HepG2 (cell line): ENCODE measurements around the gene SMAD7. TPM values are rescaled to one million over a fixed set of nuclear protein-coding genes. Genes with fewer than 3 reads are reported as not detected.

Experiments
- ETV5 ChIP-seq: IDR thresholded peaks from 2 replicates; pipeline ENCODE4 v1.6.1; 2018; ENCODE audit warnings: missing biosample characterization, missing genetic modification reagents, inconsistent platforms, borderline replicate concordance
- KDM3A ChIP-seq: IDR thresholded peaks from 2 replicates; pipeline ENCODE4 v1.6.1; 2018; ENCODE audit warnings: low read depth, missing compliant biosample characterization
- KIAA2018 ChIP-seq: sonication (generic); formaldehyde crosslinking; IDR thresholded peaks from 2 replicates; pipeline ENCODE4 v1.5.0; 2020; ENCODE audit warnings: mild to moderate bottlenecking, missing genetic modification reagents, borderline replicate concordance
- TARDBP ChIP-seq: sonication (generic); formaldehyde crosslinking; IDR thresholded peaks from 2 replicates; pipeline ENCODE4 v1.8.0; 2022; ENCODE audit warnings: mild to moderate bottlenecking, missing genetic modification reagents
- THRA ChIP-seq: sonication (generic); formaldehyde crosslinking; IDR thresholded peaks from 2 replicates; pipeline ENCODE4 v1.4.0; 2020; ENCODE audit warnings: missing genetic modification reagents, borderline replicate concordance
- ZHX2 ChIP-seq, 2 experiments: sonication (generic) in 1 of 2; formaldehyde crosslinking in 1 of 2; IDR thresholded peaks; 2 replicates each; pipeline versions ENCODE4 v1.6.1 to v1.9.0; 2014 to 2022; ENCODE audit warnings: antibody characterized with exemption in 1 of 2, borderline replicate concordance in 1 of 2, inconsistent platforms in 1 of 2, low read depth in 1 of 2, missing genetic modification reagents in 1 of 2
- ZNF557 ChIP-seq: sonication (generic); formaldehyde crosslinking; IDR thresholded peaks from 2 replicates; pipeline ENCODE4 v1.4.0; 2020; ENCODE audit warnings: missing genetic modification reagents
- ZSCAN25 ChIP-seq: sonication (generic); formaldehyde crosslinking; IDR thresholded peaks from 2 replicates; pipeline ENCODE4 v1.8.0; 2022; ENCODE audit warnings: mild to moderate bottlenecking, missing genetic modification reagents
- polyA plus RNA-seq, 8 experiments: library from polyadenylated mRNA; depleted of rRNA in 3 of 8; stranded (reverse) in 7 of 8; unstranded in 1 of 8; fragments of >200 nt; fragmentation: Illumina TruSeq in 4 of 8; extraction: Trizol in 4 of 8; gene quantifications; 2 replicates each; pipeline versions ENCODE4 v1.2.1 to v1.2.3, GENCODE V29; 2011 to 2016; ENCODE audit warnings: low read depth in 4 of 8, missing spikeins in 1 of 8, mixed read lengths in 1 of 8; ENCODE audit not compliant: insufficient read depth in 1 of 8
- total RNA-seq, 5 experiments: library from RNA; depleted of rRNA; stranded (reverse); fragments of >200 nt; fragmentation: Illumina TruSeq; extraction: Trizol; gene quantifications; 2 replicates each; pipeline ENCODE4 v1.2.3, GENCODE V29; 2016; ENCODE audit warnings: low read depth in 1 of 5

SMAD7 gene
- total and polyA plus RNA-seq, 2 of the 13 experiments (the other 11 are each of a cell fraction or from before 2014, with no cell fraction given), result 17.4 to 24.7 TPM

GRCh38 chr18:48946329-48946835 lies 4.4 kb downstream of the SMAD7 start (continued):
- TF ChIP-seq KIAA2018 (CRISPR knock-in tag), result no peak
- no peak for TF ChIP-seq ZNF557 (CRISPR knock-in tag)
- no peak for TF ChIP-seq ZSCAN25
- peak; percentile 45; the same call in 1 of the 2 replicates for TF ChIP-seq THRA
- no peak for TF ChIP-seq ZHX2 (IDR thresholded peaks at IDR 0.05; ENCODE audit: low read depth)
- TF ChIP-seq ZHX2 (CRISPR knock-in tag; IDR thresholded peaks at IDR 0.05; ENCODE audit: borderline replicate concordance), result no peak
- TF ChIP-seq TARDBP (CRISPR knock-in tag), result no peak
- no peak for TF ChIP-seq KDM3A (CRISPR knock-in tag)
- TF ChIP-seq ETV5 (CRISPR knock-in tag), result peak; percentile 17; the same call in 1 of the 2 replicates
